ENCODE measurements around the gene ZMYND19. TPM values are rescaled to one million over a fixed set of nuclear protein-coding genes. Genes with fewer than 3 reads are reported as not detected.
"Not testable (repeated sequence)": the region's sequence is repeated elsewhere in the genome, so short reads cannot be mapped to it uniquely, and the experiment has no call there.

ZMYND19 gene
- total RNA-seq = 10 to 100 TPM; 36.2 to 43.0 TPM

DNA sequence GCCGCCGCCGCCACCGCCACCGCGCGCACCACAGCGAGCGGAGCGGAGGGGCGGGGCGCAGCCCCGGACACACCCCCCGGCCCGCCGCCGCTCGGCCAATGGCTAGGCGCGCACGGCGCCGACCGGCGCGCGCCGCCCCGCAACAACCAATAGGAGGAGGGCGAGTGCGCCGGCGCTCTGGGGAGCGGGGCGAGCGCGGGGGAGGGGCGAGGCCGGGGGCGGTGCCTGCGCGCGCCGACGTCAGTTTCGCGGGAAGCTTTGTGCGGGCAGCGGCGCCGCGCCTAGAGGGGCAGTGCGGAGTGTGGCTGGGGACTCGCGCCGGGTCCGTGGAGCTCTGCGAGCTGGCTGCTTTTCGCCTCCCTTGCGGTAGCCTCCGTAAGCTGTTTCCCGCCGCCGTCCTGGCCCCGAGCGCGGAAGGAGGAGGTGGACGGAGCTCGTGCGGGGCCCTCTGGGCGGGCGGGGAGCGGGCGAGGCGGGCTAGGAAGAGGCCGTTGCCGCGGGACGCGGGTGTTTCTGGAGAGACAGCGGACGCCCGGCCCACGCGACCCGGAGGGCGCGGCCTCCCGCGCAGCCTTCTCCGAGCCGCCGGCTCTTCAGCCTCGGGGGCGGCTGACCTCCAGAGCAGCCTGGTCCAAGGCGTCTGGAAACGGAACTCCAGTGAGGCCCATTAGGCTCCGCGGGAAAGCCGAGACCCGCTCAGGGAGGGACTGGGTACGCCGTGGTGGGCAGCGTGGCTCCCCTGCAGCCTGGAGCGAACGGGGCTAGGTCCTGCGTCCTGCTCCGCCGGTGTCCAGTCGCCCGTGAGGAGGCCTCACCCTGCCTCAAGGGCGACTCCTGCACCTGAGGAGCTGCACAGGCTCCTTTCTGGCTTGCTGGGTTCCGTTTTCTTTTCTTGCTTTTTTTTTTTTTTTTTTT lies at the start of gene ZMYND19:
Gene ZMYND19 (minus strand): TSS at position 44 of the 915 bp plus-strand sequence. CDS start 249 bp downstream, outside the sequence.
- CTCF ChIA-PET = interaction anchor here (0.5 to 2.0 kb wide), 2 partner anchors 11 to 283 kb away, joined by 3 to 6 read pairs; partner anchors contain the start of gene DPH7
- POLR2A ChIA-PET = interaction anchor here (0.7 to 1.6 kb wide), 3 partner anchors 15 to 432 kb away, joined by 3 to 5 read pairs (median 4); partner anchors contain the start of gene ARRDC1
- DNase-seq (peak; percentile 94), ATAC-seq (peak; percentile 97)
- H3K27me3 Mint-ChIP-seq = no peaks in the 10 kb centered on the region
- peaks cover 26% of the 10 kb centered on the region for H3K36me3 Mint-ChIP-seq (ENCODE audit: low read depth)
- peaks cover 17% of the 10 kb centered on the region for H3K4me1 Mint-ChIP-seq
- peak within 1 kb of the TSS; percentile 87 for H3K4me3 Mint-ChIP-seq
- H3K27ac Mint-ChIP-seq = peak within 1 kb of the TSS; percentile 95
- intact Hi-C loops (cut with DNase I, micrococcal nuclease) = loop anchor here (1.0 to 2.0 kb wide), 7 partner anchors 12 to 167 kb away; partner anchors contain the start of genes ARRDC1 (in 2 of the 2), DPH7 (in 1 of the 2), EHMT1 (in 1 of the 2) and EXD3 (in 1 of the 2)
- H3K9me3 Mint-ChIP-seq (ENCODE audit: low read depth) = no peaks in the 10 kb centered on the region

- ChIA-PET CTCF (interaction anchor here (1.1 kb wide), 1 partner anchor 127 kb away, joined by 4 read pairs; no protein-coding TSS in a partner anchor), POLR2A (no interaction called here)
- Mint-ChIP-seq H3K4me3 (peak overlapping the region; percentile 65), H3K27me3 (no peaks in the 10 kb centered on the region), H3K9me3 (ENCODE audit: low read depth) (no peaks in the 10 kb centered on the region), H3K4me1 (peaks cover 46% of the 10 kb centered on the region), H3K27ac (peak overlapping the region; percentile 89), H3K36me3 (ENCODE audit: low read depth) (peaks cover 24% of the 10 kb centered on the region)
- ATAC-seq (peak; percentile 97), DNase-seq (no peak)
- intact Hi-C loops (cut with DNase I, micrococcal nuclease) = loop anchor here in 1 of 2 experiments (1.0 kb wide), 1 partner anchor 34 kb away; the partner anchor contains the start of gene ARRDC1
These were observed 49.2 kb upstream of the ZMYND19 start for GRCh38 chr9:137639303-137640051.

- Mint-ChIP-seq H3K4me3 (peak overlapping the region; percentile 16), H3K27me3 (no peaks in the 10 kb centered on the region), H3K4me1 (peaks cover 47% of the 10 kb centered on the region), H3K36me3 (ENCODE audit: low read depth) (peaks cover 21% of the 10 kb centered on the region), H3K9me3 (ENCODE audit: low read depth) (no peaks in the 10 kb centered on the region), H3K27ac (peak overlapping the region; percentile 39)
- ATAC-seq = no peak
- ChIA-PET CTCF (no interaction called here), POLR2A (no interaction called here)
- no peak for DNase-seq
- intact Hi-C loops (cut with DNase I, micrococcal nuclease) = loop anchor here in 1 of 2 experiments (1.0 kb wide), 1 partner anchor 33 kb away; the partner anchor contains the start of gene ARRDC1
These were observed 48.4 kb upstream of the ZMYND19 start for GRCh38 chr9:137638680-137639079.

DNA sequence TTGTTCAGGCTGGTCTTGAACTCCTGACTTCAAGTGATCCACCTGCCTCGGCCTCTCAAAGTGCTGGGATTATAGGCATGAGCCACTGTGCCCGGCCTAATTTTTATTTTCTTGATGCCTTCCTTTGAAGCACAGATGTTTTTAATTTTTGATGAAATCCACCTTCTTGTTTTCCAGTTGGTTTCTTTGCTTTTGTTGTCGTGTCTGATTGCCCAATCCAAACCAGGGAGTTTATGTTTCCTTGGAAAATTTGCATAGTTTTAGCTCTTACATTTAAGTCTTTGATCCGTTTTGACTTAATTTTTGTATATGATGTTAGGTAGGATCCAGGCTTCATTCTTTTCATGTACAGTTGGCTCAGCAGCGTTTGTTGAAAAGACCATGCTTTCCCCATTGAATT lies 43.7 kb upstream of the ZMYND19 start:
- CTCF ChIA-PET = no interaction called here
- peaks cover 9% of the 10 kb centered on the region for H3K36me3 Mint-ChIP-seq (ENCODE audit: low read depth)
- ATAC-seq = no peak

GRCh38 chr9:137632230-137633161 lies 42.2 kb upstream of the ZMYND19 start:
- Mint-ChIP-seq H3K27me3 (no peaks in the 10 kb centered on the region), H3K4me3 (no peak overlapping the region), H3K9me3 (ENCODE audit: low read depth) (no peaks in the 10 kb centered on the region), H3K4me1 (peaks cover 63% of the 10 kb centered on the region), H3K36me3 (ENCODE audit: low read depth) (peaks cover 12% of the 10 kb centered on the region), H3K27ac (no peak overlapping the region)
- DNase-seq (no peak), ATAC-seq (no peak)
- POLR2A ChIA-PET = no interaction called here
- intact Hi-C loops (cut with DNase I, micrococcal nuclease) = no loop called here
- CTCF ChIA-PET = interaction anchor here (1.0 to 1.2 kb wide), 3 partner anchors 9 to 32 kb away, joined by 3 to 4 read pairs (median 3); no protein-coding TSS in a partner anchor

More for the DNA sequence above, 43.7 kb upstream of the ZMYND19 start:
- POLR2A ChIA-PET = no interaction called here
- peaks cover 59% of the 10 kb centered on the region for H3K4me1 Mint-ChIP-seq
- no peak for DNase-seq
- no peaks in the 10 kb centered on the region for H3K27me3 Mint-ChIP-seq
- intact Hi-C loops (cut with DNase I, micrococcal nuclease) = no loop called here
- H3K27ac Mint-ChIP-seq = no peak overlapping the region
- no peaks in the 10 kb centered on the region for H3K9me3 Mint-ChIP-seq (ENCODE audit: low read depth)
- H3K4me3 Mint-ChIP-seq = no peak overlapping the region

- H3K4me1 Mint-ChIP-seq = peaks cover 65% of the 10 kb centered on the region
- no peaks in the 10 kb centered on the region for H3K9me3 Mint-ChIP-seq (ENCODE audit: low read depth)
- POLR2A ChIA-PET = no interaction called here
- no peaks in the 10 kb centered on the region for H3K27me3 Mint-ChIP-seq
- peaks cover 12% of the 10 kb centered on the region for H3K36me3 Mint-ChIP-seq (ENCODE audit: low read depth)
- DNase-seq = no peak
- CTCF ChIA-PET = interaction anchor here (1.0 kb wide), 1 partner anchor 8 kb away, joined by 4 read pairs; no protein-coding TSS in a partner anchor
- H3K4me3 Mint-ChIP-seq = no peak overlapping the region
- no peak for ATAC-seq
- no peak overlapping the region for H3K27ac Mint-ChIP-seq
- intact Hi-C loops (cut with DNase I, micrococcal nuclease) = no loop called here
These were observed 41.3 kb upstream of the ZMYND19 start for GRCh38 chr9:137631345-137632229.

GRCh38 chr9:137630679-137631078 lies 40.4 kb upstream of the ZMYND19 start:
- Mint-ChIP-seq H3K36me3 (ENCODE audit: low read depth) (peaks cover 14% of the 10 kb centered on the region), H3K9me3 (ENCODE audit: low read depth) (no peaks in the 10 kb centered on the region), H3K27me3 (no peaks in the 10 kb centered on the region), H3K27ac (peak overlapping the region; percentile 2), H3K4me3 (no peak overlapping the region), H3K4me1 (peaks cover 63% of the 10 kb centered on the region)
- ChIA-PET POLR2A (no interaction called here), CTCF (interaction anchor here (3.0 kb wide), 1 partner anchor 11 kb away, joined by 9 read pairs; the partner anchor contains the start of gene EHMT1)
- no peak for ATAC-seq
- intact Hi-C loops (cut with DNase I, micrococcal nuclease) = no loop called here
- no peak for DNase-seq

- Mint-ChIP-seq H3K27ac (peak overlapping the region; percentile 15), H3K4me1 (peaks cover 68% of the 10 kb centered on the region)
These were observed 39.8 kb upstream of the ZMYND19 start for GRCh38 chr9:137630126-137630525.

GRCh38 chr9:137627406-137627805 lies 37.1 kb upstream of the ZMYND19 start:
- DNase-seq; ATAC-seq; H3K4me3 Mint-ChIP-seq; H3K27me3 Mint-ChIP-seq; H3K9me3 Mint-ChIP-seq (ENCODE audit: low read depth); POLR2A ChIA-PET; intact Hi-C loops (cut with DNase I, micrococcal nuclease): not testable (repeated sequence)
- peak overlapping the region; percentile 47 for H3K27ac Mint-ChIP-seq
- H3K36me3 Mint-ChIP-seq (ENCODE audit: low read depth) = peaks cover 32% of the 10 kb centered on the region
- peaks cover 60% of the 10 kb centered on the region for H3K4me1 Mint-ChIP-seq
- CTCF ChIA-PET = interaction anchor here (2.3 kb wide), 1 partner anchor 45 kb away, joined by 10 read pairs; no protein-coding TSS in a partner anchor

More at GRCh38 chr9:137630126-137630525, 39.8 kb upstream of the ZMYND19 start:
- POLR2A ChIA-PET = interaction anchor here (0.7 kb wide), 1 partner anchor 46 kb away, joined by 4 read pairs; no protein-coding TSS in a partner anchor
- peaks cover 18% of the 10 kb centered on the region for H3K36me3 Mint-ChIP-seq (ENCODE audit: low read depth)
- CTCF ChIA-PET = interaction anchor here (3.0 kb wide), 1 partner anchor 10 kb away, joined by 9 read pairs; the partner anchor contains the start of gene EHMT1
- H3K27me3 Mint-ChIP-seq = no peaks in the 10 kb centered on the region
- no peak overlapping the region for H3K4me3 Mint-ChIP-seq
- H3K9me3 Mint-ChIP-seq (ENCODE audit: low read depth) = no peaks in the 10 kb centered on the region
- no peak for ATAC-seq
- no peak for DNase-seq
- intact Hi-C loops (cut with DNase I, micrococcal nuclease) = no loop called here

Data from activated CD4-positive, alpha-beta T cell treated with anti-CD3 and anti-CD28 coated beads for 36 hours (primary cell).